GM13976 (cell line): ENCODE results near the gene LAMTOR1.

ENCODE experiments used
- DNase-seq: peaks from one replicate; pipeline ENCODE4 v3.0.0; 2012; ENCODE audit warnings: low spot score
- CTCF ChIP-seq: IDR thresholded peaks from 2 replicates; pipeline ENCODE4 v1.5.1; 2012; ENCODE audit warnings: borderline replicate concordance, mild to moderate bottlenecking; ENCODE audit not compliant: insufficient read depth; ENCODE audit errors: extremely low read depth, missing control alignments, control extremely low read depth
- in situ Hi-C: fragments of 300-500 bp; cut with MboI; formaldehyde crosslinking; loops from one replicate; pipeline ENCODE4 v1.12.0; 2022; ENCODE audit warnings: low sequenced_read_pairs, mixed read lengths, inconsistent platforms; ENCODE audit not compliant: unreplicated experiment

Gene LAMTOR1

GRCh38 chr11:72069787-72070251, 33.3 kb downstream of the LAMTOR1 start:
- in situ Hi-C loops: no loop called here
- TF ChIP-seq CTCF: no peak
- DNase-seq: no peak

- DNase-seq: no peak
- no peak for TF ChIP-seq CTCF
- in situ Hi-C loops: no loop called here
Measured at GRCh38 chr11:72069200-72069599, 33.9 kb downstream of the LAMTOR1 start.

- in situ Hi-C loops: no loop called here
- no peak for TF ChIP-seq CTCF
- no peak for DNase-seq
Measured at GRCh38 chr11:72067676-72068075, 35.4 kb downstream of the LAMTOR1 start.

GRCh38 chr11:72067266-72067665, 35.8 kb downstream of the LAMTOR1 start:
- no peak for TF ChIP-seq CTCF
- in situ Hi-C loops: no loop called here
- no peak for DNase-seq

- in situ Hi-C loops: no loop called here
- DNase-seq: no peak
- no peak for TF ChIP-seq CTCF
Measured at GRCh38 chr11:72066855-72067254, 36.2 kb downstream of the LAMTOR1 start.

- TF ChIP-seq CTCF: no peak
- in situ Hi-C loops: no loop called here
- no peak for DNase-seq
Measured at GRCh38 chr11:72061739-72062396, 41.2 kb downstream of the LAMTOR1 start.
